PC-3 (cell line): Measurements from ENCODE around the gene KRTDAP. TPM values are rescaled to one million over a fixed set of nuclear protein-coding genes. Genes with fewer than 3 reads are reported as not detected.
A peak's percentile ranks its signal among the peaks of the same experiment; 100 is the strongest.

ENCODE experiments used
- ATAC-seq: fragments of 200-7000 bp; cut with Tn5 transposase; 2 replicates; pipeline ENCODE4 v1.9.1; 2020; ENCODE audit warnings: mild to moderate bottlenecking, moderate library complexity
- BruUV-seq: library from RNA; stranded (reverse); fragments of 400-500 nt; replicated peaks from 2 replicates; lab custom pipeline; 2021; lab: Mats Ljungman, UMichigan
- CTCF ChIA-PET: fragments of 300-600 bp; sonication (Branson Sonifier 250); formaldehyde crosslinking; loops from one replicate; lab custom pipeline; 2022; ENCODE audit warnings: antibody characterized with exemption; lab: Charles Lee
- POLR2A ChIA-PET: fragments of 300-600 bp; sonication (Branson Sonifier 250); formaldehyde crosslinking; loops from one replicate; lab custom pipeline; 2022; ENCODE audit warnings: antibody characterized with exemption; ENCODE audit not compliant: unreplicated experiment; lab: Charles Lee
- DNase-seq: peaks from one replicate; pipeline ENCODE4 v3.0.0-alpha.2; 2015
- H2AFZ ChIP-seq: fragments of 300-600 bp; sonication (generic); 2 replicates; pipeline ENCODE4 v1.6.0; 2016; ENCODE audit warnings: antibody characterized with exemption, low read length
- H3F3A ChIP-seq: fragments of 300-600 bp; sonication (generic); one replicate; pipeline ENCODE4 v1.6.0; 2017; ENCODE audit warnings: antibody characterized with exemption, low read length, control low read depth, mild to moderate bottlenecking; ENCODE audit not compliant: unreplicated experiment
- H3K27ac ChIP-seq: fragments of 300-600 bp; sonication (generic); 2 replicates; pipeline ENCODE4 v1.5.1; 2016; ENCODE audit warnings: mild to moderate bottlenecking, low read length
- H3K27me3 ChIP-seq: fragments of 300-600 bp; sonication (generic); 2 replicates; pipeline ENCODE4 v1.6.1; 2016; ENCODE audit warnings: low read length, mixed read lengths
- H3K36me3 ChIP-seq: fragments of 300-600 bp; sonication (generic); 2 replicates; pipeline ENCODE4 v1.6.1; 2016; ENCODE audit warnings: low read depth, mixed run types, low read length, mixed read lengths
- H3K4me1 ChIP-seq: fragments of 300-600 bp; sonication (generic); 2 replicates; pipeline ENCODE4 v1.5.1; 2016; ENCODE audit warnings: low read length; ENCODE audit not compliant: insufficient read depth
- H3K4me2 ChIP-seq: fragments of 300-600 bp; sonication (generic); 2 replicates; pipeline ENCODE4 v1.6.0; 2016; ENCODE audit warnings: low read length
- H3K4me3 ChIP-seq: fragments of 300-600 bp; sonication (generic); 2 replicates; pipeline ENCODE4 v1.5.1; 2016; ENCODE audit warnings: mild to moderate bottlenecking, low read length, mixed read lengths
- H3K79me2 ChIP-seq: fragments of 300-600 bp; sonication (generic); 2 replicates; pipeline ENCODE4 v1.6.1; 2017; ENCODE audit warnings: low read length, mixed read lengths
- H3K9ac ChIP-seq: fragments of 300-600 bp; sonication (generic); 2 replicates; pipeline ENCODE4 v1.6.0; 2016; ENCODE audit warnings: mild to moderate bottlenecking, low read length
- H3K9me2 ChIP-seq: fragments of 300-600 bp; sonication (generic); replicated peaks from 2 replicates; pipeline ENCODE4 v1.6.1; 2016; ENCODE audit warnings: mixed run types, low read length, mixed read lengths
- H3K9me3 ChIP-seq: fragments of 300-600 bp; sonication (generic); 2 replicates; pipeline ENCODE4 v1.6.1; 2016; ENCODE audit warnings: low read length, mixed read lengths
- H4K20me1 ChIP-seq: fragments of 300-600 bp; sonication (generic); 2 replicates; pipeline ENCODE4 v1.6.1; 2016; ENCODE audit warnings: low read length, mixed read lengths
- CTCF ChIP-seq: fragments of 300-600 bp; sonication (generic); conservative IDR thresholded peaks from 2 replicates; pipeline ENCODE4 v1.5.1; 2017; ENCODE audit warnings: antibody characterized with exemption, low read depth, mild to moderate bottlenecking, low read length
- EZH2 ChIP-seq: fragments of 300-600 bp; sonication (generic); IDR thresholded peaks from one replicate; pipeline ENCODE4 v1.6.1; 2017; ENCODE audit warnings: antibody characterized with exemption, mild to moderate bottlenecking, low read length; ENCODE audit not compliant: unreplicated experiment
- EZH2phosphoT487 ChIP-seq: fragments of 300-600 bp; sonication (generic); IDR thresholded peaks from 2 replicates; pipeline ENCODE4 v1.6.1; 2018; ENCODE audit warnings: mild to moderate bottlenecking, antibody characterized with exemption, low read length, borderline replicate concordance
- intact Hi-C: fragments of 100-400 bp; cut with micrococcal nuclease; formaldehyde crosslinking; loops from 2 replicates; pipeline ENCODE4 v1.9.0; 2023
- total RNA-seq: library from RNA; depleted of rRNA; stranded (reverse); fragments of >200 nt; gene quantifications from 2 replicates; pipeline ENCODE4 v1.2.3, GENCODE V29; 2014; rRNA removed

KRTDAP gene
- total RNA-seq, 1 experiment from 2014 or later: not detected

- ATAC-seq: no peak
- POLR2A ChIA-PET: no interaction called here
- Histone ChIP-seq H4K20me1 (no peaks in the 10 kb centered on the region), H3K9ac (no peak overlapping the region), H3K27ac (no peak overlapping the region), H3K9me3 (no peaks in the 10 kb centered on the region), H3K9me2 (no peaks in the 10 kb centered on the region), H3K79me2 (no peaks in the 10 kb centered on the region), H3K4me1 (peaks cover 9% of the 10 kb centered on the region), H2AFZ (no peak overlapping the region), H3K36me3 (no peaks in the 10 kb centered on the region), H3K27me3 (peaks cover 10% of the 10 kb centered on the region; the same call in 1 of the 2 replicates), H3F3A (no peaks in the 10 kb centered on the region), H3K4me2 (no peak overlapping the region), H3K4me3 (no peak overlapping the region)
- no TSS peak for BruUV-seq
- CTCF ChIA-PET: no interaction called here
- no peak for TF ChIP-seq EZH2phosphoT487
- no peak for TF ChIP-seq CTCF
- TF ChIP-seq EZH2: no peak
- no peak for DNase-seq
- intact Hi-C loops: no loop called here
These were observed 52.2 kb downstream of the KRTDAP start for GRCh38 chr19:35438096-35438495.

GRCh38 chr19:35437406-35437951 is 52.8 kb downstream of the KRTDAP start:
- POLR2A ChIA-PET: no interaction called here
- H3K9me2 ChIP-seq: no peaks in the 10 kb centered on the region
- H3K9me3 ChIP-seq: no peaks in the 10 kb centered on the region
- DNase-seq: no peak
- H3K27me3 ChIP-seq: peaks cover 10% of the 10 kb centered on the region; the same call in 1 of the 2 replicates
- H3K4me1 ChIP-seq: peaks cover 9% of the 10 kb centered on the region
- TF ChIP-seq EZH2phosphoT487: no peak
- CTCF ChIA-PET: no interaction called here
- H3K4me2 ChIP-seq: 0 out of 2 replicates have a peak overlapping the region, but pooled peaks have one; percentile 49
- peak overlapping the region; percentile 52; the same call in 1 of the 2 replicates for H2AFZ ChIP-seq
- no peaks in the 10 kb centered on the region for H3F3A ChIP-seq
- H3K79me2 ChIP-seq: no peaks in the 10 kb centered on the region
- no peaks in the 10 kb centered on the region for H3K36me3 ChIP-seq
- no peak for ATAC-seq
- H3K4me3 ChIP-seq: no peak overlapping the region
- H3K27ac ChIP-seq: no peak overlapping the region
- no peaks in the 10 kb centered on the region for H4K20me1 ChIP-seq
- intact Hi-C loops: no loop called here
- no peak overlapping the region for H3K9ac ChIP-seq
- BruUV-seq: no TSS peak

Other genes starting within 250 kb of the KRTDAP start
- gene LSR, start 241.5 kb downstream of the KRTDAP start, total RNA-seq: 80.3 and 91.0 TPM in 2 replicates
- gene USF2, start 221.5 kb downstream of the KRTDAP start, total RNA-seq: 102 and 103 TPM in 2 replicates
- gene HAMP, start 207.9 kb downstream of the KRTDAP start, total RNA-seq: not detected in 2 replicates
- not detected in 2 replicates for gene MAG, start 198.3 kb downstream of the KRTDAP start, total RNA-seq
- 0.07 TPM in 1 of 2 replicates, not detected in the other for gene CD22, start 161.3 kb downstream of the KRTDAP start, total RNA-seq
- not detected in 2 replicates for gene FFAR1, start 142.6 kb downstream of the KRTDAP start, total RNA-seq
- gene FFAR3, start 132.0 kb downstream of the KRTDAP start, total RNA-seq: not detected in 2 replicates
- not detected in 2 replicates for gene GPR42, start 119.4 kb downstream of the KRTDAP start, total RNA-seq
- not detected in 2 replicates for gene FFAR2, start 42.2 kb downstream of the KRTDAP start, total RNA-seq
- gene DMKN, start 23.2 kb upstream of the KRTDAP start, total RNA-seq: 128 and 144 TPM in 2 replicates
- gene SBSN, start 37.8 kb upstream of the KRTDAP start, total RNA-seq: 0.26 and 2.1 TPM in 2 replicates
- gene GAPDHS, start 43.0 kb upstream of the KRTDAP start, total RNA-seq: not detected in 2 replicates
- 191 and 206 TPM in 2 replicates for gene TMEM147, start 55.2 kb upstream of the KRTDAP start, total RNA-seq
- gene ATP4A, start 73.2 kb upstream of the KRTDAP start, total RNA-seq: not detected in 2 replicates
- gene PMIS2, start 95.7 kb upstream of the KRTDAP start, total RNA-seq: not detected in 2 replicates
- 25.9 and 26.4 TPM in 2 replicates for gene HAUS5, start 122.3 kb upstream of the KRTDAP start, total RNA-seq
- 81.6 and 126 TPM in 2 replicates for gene RBM42, start 138.6 kb upstream of the KRTDAP start, total RNA-seq
- 0.36 TPM in 1 of 2 replicates, not detected in the other for gene ETV2, start 151.3 kb upstream of the KRTDAP start, total RNA-seq
- gene COX6B1, start 157.9 kb upstream of the KRTDAP start, total RNA-seq: 405 and 563 TPM in 2 replicates
- not detected in 2 replicates for gene UPK1A, start 176.1 kb upstream of the KRTDAP start, total RNA-seq
- gene ZBTB32, start 214.1 kb upstream of the KRTDAP start, total RNA-seq: not detected in 2 replicates
- 10.8 and 23.4 TPM in 2 replicates for gene KMT2B, start 227.5 kb upstream of the KRTDAP start, total RNA-seq